K562 treated with DMSO at 1 percent for 4 hours (cell line): ENCODE results near the gene MC1R. TPM values are rescaled to one million over a fixed set of nuclear protein-coding genes. Genes with fewer than 3 reads are reported as not detected.

ENCODE experiments used
- total RNA-seq: library from RNA; unstranded; fragments of 300-600 nt; gene quantifications from 2 replicates; pipeline ENCODE4 v1.2.3, GENCODE V29; 2022; ENCODE audit not compliant: insufficient read depth

Gene MC1R
- total RNA-seq, result 2.3 and 6.4 TPM in 2 replicates

GRCh38 chr16:89918453-89919347, at the start of gene MC1R:
Gene MC1R (plus strand): TSS chr16:89918862. CDS start chr16:89919259, 397 bp downstream.

GRCh38 chr16:89873109-89873971, 45.3 kb upstream of the MC1R start, which contains the start of gene TCF25:
Gene TCF25 (plus strand): TSS chr16:89873592. CDS start chr16:89873668, 76 bp downstream.

GRCh38 chr16:89922884-89923639, 4.4 kb downstream of the MC1R start, which contains the start of gene TUBB3:
Gene TUBB3 (plus strand): TSS chr16:89923342. CDS start chr16:89923402, 60 bp downstream.

Other genes starting within 250 kb of the MC1R start
- gene CDK10, start 232.2 kb upstream of the MC1R start, total RNA-seq, result 20.9 and 29.9 TPM in 2 replicates
- 7.7 and 8.0 TPM in 2 replicates for gene SPATA2L, start 217.2 kb upstream of the MC1R start, total RNA-seq
- gene VPS9D1, start 198.0 kb upstream of the MC1R start, total RNA-seq, result 11.8 and 13.3 TPM in 2 replicates
- 12.6 and 17.9 TPM in 2 replicates for gene ZNF276, start 197.3 kb upstream of the MC1R start, total RNA-seq
- gene FANCA, start 102.2 kb upstream of the MC1R start, total RNA-seq, result 19.7 and 30.2 TPM in 2 replicates
- gene SPIRE2, start 90.4 kb upstream of the MC1R start, total RNA-seq, result 5.1 and 8.7 TPM in 2 replicates
- 74.7 and 82.2 TPM in 2 replicates for gene TCF25, start 45.3 kb upstream of the MC1R start, total RNA-seq
- 14.6 and 21.3 TPM in 2 replicates for gene TUBB3, start 4.5 kb downstream of the MC1R start, total RNA-seq
- gene DEF8, start 29.9 kb downstream of the MC1R start, total RNA-seq, result 75.7 and 76.8 TPM in 2 replicates
- 7.1 and 11.5 TPM in 2 replicates for gene DBNDD1, start 100.6 kb downstream of the MC1R start, total RNA-seq
- gene PRDM7, start 158.5 kb downstream of the MC1R start, total RNA-seq, result not detected in 2 replicates